PC-3 (cell line): ENCODE measurements around the gene TOR2A. TPM values are rescaled to one million over a fixed set of nuclear protein-coding genes. Genes with fewer than 3 reads are reported as not detected.

Source experiments
- ATAC-seq: fragments of 200-7000 bp; cut with Tn5 transposase; 2 replicates; pipeline ENCODE4 v1.9.1; 2020; ENCODE audit warnings: mild to moderate bottlenecking, moderate library complexity
- BruUV-seq: library from RNA; stranded (reverse); fragments of 400-500 nt; replicated peaks from 2 replicates; lab custom pipeline; 2021; lab: Mats Ljungman, UMichigan
- CTCF ChIA-PET: fragments of 300-600 bp; sonication (Branson Sonifier 250); formaldehyde crosslinking; loops from one replicate; lab custom pipeline; 2022; ENCODE audit warnings: antibody characterized with exemption; lab: Charles Lee
- POLR2A ChIA-PET: fragments of 300-600 bp; sonication (Branson Sonifier 250); formaldehyde crosslinking; loops from one replicate; lab custom pipeline; 2022; ENCODE audit warnings: antibody characterized with exemption; ENCODE audit not compliant: unreplicated experiment; lab: Charles Lee
- DNase-seq: peaks from one replicate; pipeline ENCODE4 v3.0.0-alpha.2; 2015
- H2AFZ ChIP-seq: fragments of 300-600 bp; sonication (generic); 2 replicates; pipeline ENCODE4 v1.6.0; 2016; ENCODE audit warnings: antibody characterized with exemption, low read length
- H3F3A ChIP-seq: fragments of 300-600 bp; sonication (generic); one replicate; pipeline ENCODE4 v1.6.0; 2017; ENCODE audit warnings: antibody characterized with exemption, low read length, control low read depth, mild to moderate bottlenecking; ENCODE audit not compliant: unreplicated experiment
- H3K27ac ChIP-seq: fragments of 300-600 bp; sonication (generic); 2 replicates; pipeline ENCODE4 v1.5.1; 2016; ENCODE audit warnings: mild to moderate bottlenecking, low read length
- H3K27me3 ChIP-seq: fragments of 300-600 bp; sonication (generic); 2 replicates; pipeline ENCODE4 v1.6.1; 2016; ENCODE audit warnings: low read length, mixed read lengths
- H3K36me3 ChIP-seq: fragments of 300-600 bp; sonication (generic); 2 replicates; pipeline ENCODE4 v1.6.1; 2016; ENCODE audit warnings: low read depth, mixed run types, low read length, mixed read lengths
- H3K4me1 ChIP-seq: fragments of 300-600 bp; sonication (generic); 2 replicates; pipeline ENCODE4 v1.5.1; 2016; ENCODE audit warnings: low read length; ENCODE audit not compliant: insufficient read depth
- H3K4me2 ChIP-seq: fragments of 300-600 bp; sonication (generic); 2 replicates; pipeline ENCODE4 v1.6.0; 2016; ENCODE audit warnings: low read length
- H3K4me3 ChIP-seq: fragments of 300-600 bp; sonication (generic); 2 replicates; pipeline ENCODE4 v1.5.1; 2016; ENCODE audit warnings: mild to moderate bottlenecking, low read length, mixed read lengths
- H3K79me2 ChIP-seq: fragments of 300-600 bp; sonication (generic); 2 replicates; pipeline ENCODE4 v1.6.1; 2017; ENCODE audit warnings: low read length, mixed read lengths
- H3K9ac ChIP-seq: fragments of 300-600 bp; sonication (generic); 2 replicates; pipeline ENCODE4 v1.6.0; 2016; ENCODE audit warnings: mild to moderate bottlenecking, low read length
- H3K9me2 ChIP-seq: fragments of 300-600 bp; sonication (generic); replicated peaks from 2 replicates; pipeline ENCODE4 v1.6.1; 2016; ENCODE audit warnings: mixed run types, low read length, mixed read lengths
- H3K9me3 ChIP-seq: fragments of 300-600 bp; sonication (generic); 2 replicates; pipeline ENCODE4 v1.6.1; 2016; ENCODE audit warnings: low read length, mixed read lengths
- H4K20me1 ChIP-seq: fragments of 300-600 bp; sonication (generic); 2 replicates; pipeline ENCODE4 v1.6.1; 2016; ENCODE audit warnings: low read length, mixed read lengths
- EZH2 ChIP-seq: fragments of 300-600 bp; sonication (generic); IDR thresholded peaks from one replicate; pipeline ENCODE4 v1.6.1; 2017; ENCODE audit warnings: antibody characterized with exemption, mild to moderate bottlenecking, low read length; ENCODE audit not compliant: unreplicated experiment
- EZH2phosphoT487 ChIP-seq: fragments of 300-600 bp; sonication (generic); IDR thresholded peaks from 2 replicates; pipeline ENCODE4 v1.6.1; 2018; ENCODE audit warnings: mild to moderate bottlenecking, antibody characterized with exemption, low read length, borderline replicate concordance
- intact Hi-C: fragments of 100-400 bp; cut with micrococcal nuclease; formaldehyde crosslinking; loops from 2 replicates; pipeline ENCODE4 v1.9.0; 2023
- total RNA-seq: library from RNA; depleted of rRNA; stranded (reverse); fragments of >200 nt; gene quantifications from 2 replicates; pipeline ENCODE4 v1.2.3, GENCODE V29; 2014
- TF ChIP-seq, protein P1 (sequence below): fragments of 300-600 bp; sonication (generic); conservative IDR thresholded peaks from 2 replicates; pipeline ENCODE4 v1.5.1; 2017; ENCODE audit warnings: antibody characterized with exemption, low read depth, mild to moderate bottlenecking, low read length

The TOR2A gene
- total RNA-seq, 1 experiment from 2014 or later = 14.1 TPM

GRCh38 chr9:127777368-127777980, 42.4 kb upstream of the TOR2A start:
- Histone ChIP-seq H3K27me3 (no peaks in the 10 kb centered on the region), H3K4me3 (no peak overlapping the region), H3K79me2 (no peaks in the 10 kb centered on the region), H3K9me2 (no peaks in the 10 kb centered on the region), H4K20me1 (no peaks in the 10 kb centered on the region), H3K9ac (no peak overlapping the region), H3K36me3 (no peaks in the 10 kb centered on the region), H3K27ac (no peak overlapping the region), H3K4me2 (no peak overlapping the region), H3K4me1 (no peaks in the 10 kb centered on the region), H3F3A (no peaks in the 10 kb centered on the region), H3K9me3 (no peaks in the 10 kb centered on the region), H2AFZ (no peak overlapping the region)
- POLR2A ChIA-PET = no interaction called here
- intact Hi-C loops = no loop called here
- CTCF ChIA-PET = no interaction called here
- BruUV-seq = no TSS peak
- DNase-seq = no peak
- no peak for ATAC-seq
- no peak for TF ChIP-seq EZH2phosphoT487
- TF ChIP-seq EZH2 = no peak
- TF ChIP-seq, protein P1, sequence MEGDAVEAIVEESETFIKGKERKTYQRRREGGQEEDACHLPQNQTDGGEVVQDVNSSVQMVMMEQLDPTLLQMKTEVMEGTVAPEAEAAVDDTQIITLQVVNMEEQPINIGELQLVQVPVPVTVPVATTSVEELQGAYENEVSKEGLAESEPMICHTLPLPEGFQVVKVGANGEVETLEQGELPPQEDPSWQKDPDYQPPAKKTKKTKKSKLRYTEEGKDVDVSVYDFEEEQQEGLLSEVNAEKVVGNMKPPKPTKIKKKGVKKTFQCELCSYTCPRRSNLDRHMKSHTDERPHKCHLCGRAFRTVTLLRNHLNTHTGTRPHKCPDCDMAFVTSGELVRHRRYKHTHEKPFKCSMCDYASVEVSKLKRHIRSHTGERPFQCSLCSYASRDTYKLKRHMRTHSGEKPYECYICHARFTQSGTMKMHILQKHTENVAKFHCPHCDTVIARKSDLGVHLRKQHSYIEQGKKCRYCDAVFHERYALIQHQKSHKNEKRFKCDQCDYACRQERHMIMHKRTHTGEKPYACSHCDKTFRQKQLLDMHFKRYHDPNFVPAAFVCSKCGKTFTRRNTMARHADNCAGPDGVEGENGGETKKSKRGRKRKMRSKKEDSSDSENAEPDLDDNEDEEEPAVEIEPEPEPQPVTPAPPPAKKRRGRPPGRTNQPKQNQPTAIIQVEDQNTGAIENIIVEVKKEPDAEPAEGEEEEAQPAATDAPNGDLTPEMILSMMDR = no peak

DNA sequence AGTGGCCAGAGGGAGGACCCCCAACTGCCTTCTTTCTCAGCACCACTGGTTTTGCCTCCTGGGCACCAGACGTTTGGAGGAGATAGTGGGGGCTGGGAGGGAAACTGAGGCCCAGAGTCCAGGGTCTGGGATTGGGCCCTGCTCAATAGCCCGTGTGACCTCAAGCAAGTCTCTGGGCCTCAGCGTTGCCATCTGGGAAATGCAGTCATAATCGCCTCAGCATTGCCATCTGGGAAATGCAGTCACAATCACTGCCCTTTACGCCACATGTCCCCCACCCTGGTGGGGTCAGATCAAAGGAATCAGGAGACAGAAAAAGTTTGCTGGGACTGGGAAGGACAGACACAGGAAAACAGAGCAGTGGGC, 41.8 kb upstream of the TOR2A start:
- DNase-seq (no peak), ATAC-seq (no peak)
- ChIA-PET POLR2A (no interaction called here), CTCF (no interaction called here)
- Histone ChIP-seq H3K9ac (no peak overlapping the region), H3K4me3 (no peak overlapping the region), H3K9me3 (no peaks in the 10 kb centered on the region), H3K4me2 (no peak overlapping the region), H3K27ac (no peak overlapping the region), H2AFZ (no peak overlapping the region), H3K9me2 (no peaks in the 10 kb centered on the region), H3K4me1 (no peaks in the 10 kb centered on the region), H4K20me1 (no peaks in the 10 kb centered on the region), H3F3A (no peaks in the 10 kb centered on the region), H3K36me3 (no peaks in the 10 kb centered on the region), H3K27me3 (no peaks in the 10 kb centered on the region), H3K79me2 (no peaks in the 10 kb centered on the region)
- no TSS peak for BruUV-seq
- intact Hi-C loops = no loop called here
- TF ChIP-seq EZH2phosphoT487 = no peak
- TF ChIP-seq, protein P1 = no peak
- TF ChIP-seq EZH2 = no peak

- Histone ChIP-seq H3K9me3 (no peaks in the 10 kb centered on the region), H3K36me3 (no peaks in the 10 kb centered on the region), H3K79me2 (no peaks in the 10 kb centered on the region), H3F3A (no peaks in the 10 kb centered on the region), H3K27me3 (no peaks in the 10 kb centered on the region), H3K9ac (no peak overlapping the region), H3K4me1 (no peaks in the 10 kb centered on the region), H4K20me1 (no peaks in the 10 kb centered on the region), H3K4me3 (no peak overlapping the region), H2AFZ (no peak overlapping the region), H3K9me2 (no peaks in the 10 kb centered on the region), H3K27ac (no peak overlapping the region), H3K4me2 (no peak overlapping the region)
- POLR2A ChIA-PET = no interaction called here
- DNase-seq = no peak
- BruUV-seq = no TSS peak
- no peak for ATAC-seq
- intact Hi-C loops = no loop called here
- no peak for TF ChIP-seq EZH2
- TF ChIP-seq, protein P1 = no peak
- no peak for TF ChIP-seq EZH2phosphoT487
- CTCF ChIA-PET = no interaction called here
Measured at GRCh38 chr9:127776195-127776923, 41.3 kb upstream of the TOR2A start.
